NCI-H2196 (cell line): ENCODE results near the gene ZNF888.
"Not testable (repeated sequence)": the region's sequence is repeated elsewhere in the genome, so short reads cannot be mapped to it uniquely, and the experiment has no call there.

Experiments used
- DNase-seq: peaks from one replicate; lab custom pipeline; 2025; ENCODE audit not compliant: unreplicated experiment; lab: John Stamatoyannopoulos, UW

The ZNF888 gene

DNA sequence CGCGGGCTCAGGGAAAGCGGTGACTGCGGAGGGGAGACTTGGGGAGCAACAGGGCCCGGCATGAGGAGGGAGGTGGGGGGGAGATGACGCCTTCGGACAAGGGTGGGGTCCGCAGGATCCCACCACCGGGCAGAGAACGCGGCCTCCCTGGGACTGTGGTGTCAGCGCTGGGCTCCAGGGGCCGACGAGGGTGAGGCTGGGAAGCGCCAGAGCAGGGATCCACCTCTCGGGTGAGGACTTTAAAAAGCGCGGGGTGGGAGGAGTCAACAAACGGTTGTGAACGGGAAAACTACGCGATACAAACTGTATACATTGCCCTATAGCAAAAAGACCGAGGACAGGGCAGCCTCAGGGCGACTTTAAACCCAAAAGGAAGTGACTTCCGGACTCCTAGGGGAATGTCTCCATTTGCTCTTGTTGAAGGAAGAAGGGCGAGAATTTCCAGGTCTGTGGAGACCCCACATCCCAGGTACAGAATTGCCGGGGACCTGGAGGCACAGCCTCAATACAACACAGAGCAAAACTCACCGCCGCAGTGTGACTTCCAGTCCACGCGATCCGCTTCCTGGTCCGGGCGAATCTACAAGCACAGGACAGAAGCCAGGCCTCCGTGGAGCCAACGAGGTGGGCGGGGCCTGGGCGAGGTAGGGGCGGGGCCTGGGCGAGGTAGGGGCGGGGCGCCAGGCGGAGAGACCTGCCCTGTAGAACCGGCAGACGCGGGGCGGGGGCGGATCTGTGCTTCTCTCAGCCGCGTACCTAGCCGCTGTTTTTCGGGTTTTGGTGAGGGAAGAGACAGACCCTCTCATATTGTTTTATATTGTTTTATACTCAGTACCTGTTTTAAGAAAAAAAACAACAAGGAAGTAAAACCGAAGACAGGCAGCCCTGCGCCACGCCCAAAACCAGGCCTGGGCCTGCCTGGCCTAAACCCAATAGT is at the start of gene ZNF888:
ZNF888 (minus strand) TSS at position 588 of the 937 bp plus-strand sequence. CDS start 5,555 bp downstream, outside the sequence.
- peak; percentile 46 for DNase-seq

DNA sequence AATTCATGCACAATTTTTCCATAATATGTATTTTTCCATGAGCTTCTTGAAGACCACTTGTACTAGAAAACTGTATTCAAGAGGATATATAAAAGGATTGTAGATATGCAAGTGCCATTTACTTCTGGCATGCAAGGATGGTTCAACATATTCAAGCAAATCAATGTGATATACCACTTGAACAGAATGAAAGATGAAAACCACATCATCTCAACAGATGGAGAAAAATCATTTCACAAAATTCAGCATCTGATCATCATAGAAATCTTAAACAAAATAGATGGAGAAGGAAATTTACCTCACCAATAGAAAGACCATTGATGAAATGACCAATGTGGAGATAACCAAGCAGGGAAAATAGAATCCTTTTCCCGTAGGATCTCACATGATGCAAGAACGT is 44.5 kb upstream of the ZNF888 start:
- DNase-seq, result no peak

GRCh38 chr19:52963247-52963618 is 40.0 kb upstream of the ZNF888 start:
- DNase-seq, result no peak

DNA sequence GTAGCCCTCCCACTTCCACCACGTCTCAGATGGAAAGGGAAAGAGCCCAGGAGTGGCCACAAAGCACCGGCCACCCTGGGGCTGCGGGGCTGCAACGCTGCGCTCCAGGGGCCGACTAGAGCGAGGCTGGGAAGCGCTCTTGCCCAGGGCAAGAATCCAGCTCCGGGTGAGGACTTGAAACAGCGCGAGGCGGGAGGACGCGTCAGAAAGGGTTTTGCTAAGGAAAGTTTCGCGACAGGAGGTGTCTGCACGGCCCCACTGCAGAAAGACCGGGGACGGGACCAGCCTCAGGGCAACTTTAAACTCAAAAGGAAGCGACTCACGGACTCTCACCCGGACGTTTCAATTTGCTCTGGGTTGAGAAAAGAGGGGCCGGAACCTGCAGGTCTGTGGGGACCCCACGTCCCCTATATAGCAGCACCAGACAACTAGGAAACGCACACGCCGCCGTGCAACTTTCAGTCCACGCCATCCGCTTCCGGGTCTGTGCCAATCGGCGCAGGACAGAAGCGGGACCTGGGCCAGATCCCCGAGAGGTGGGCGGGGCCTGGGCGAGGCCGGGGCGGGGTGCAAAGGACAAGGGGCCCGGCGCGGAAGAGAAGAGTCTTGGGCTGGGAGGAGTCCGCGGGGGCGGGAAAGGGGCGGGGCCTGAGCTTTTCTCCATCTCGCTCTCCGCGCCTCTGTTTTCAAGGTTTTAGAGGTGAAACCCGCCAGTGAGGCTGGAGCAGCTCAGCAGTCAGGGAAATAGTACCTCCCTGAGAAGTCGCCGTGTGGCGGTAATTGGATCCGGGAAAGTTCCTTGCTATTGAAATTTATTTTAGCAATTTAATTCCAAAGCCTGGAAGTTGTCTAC is 39.4 kb upstream of the ZNF888 start, which contains the start of gene ZNF816:
ZNF816 (minus strand) TSS at position 488 of the 853 bp plus-strand sequence. CDS start 6,792 bp downstream, outside the sequence.
- peak; percentile 81 for DNase-seq

GRCh38 chr19:52961981-52962380 is 38.8 kb upstream of the ZNF888 start:
- no peak for DNase-seq

GRCh38 chr19:52959613-52960295 is 36.5 kb upstream of the ZNF888 start:
- DNase-seq, result no peak

- no peak for DNase-seq
These were observed 34.4 kb upstream of the ZNF888 start for GRCh38 chr19:52957591-52957990.

DNA sequence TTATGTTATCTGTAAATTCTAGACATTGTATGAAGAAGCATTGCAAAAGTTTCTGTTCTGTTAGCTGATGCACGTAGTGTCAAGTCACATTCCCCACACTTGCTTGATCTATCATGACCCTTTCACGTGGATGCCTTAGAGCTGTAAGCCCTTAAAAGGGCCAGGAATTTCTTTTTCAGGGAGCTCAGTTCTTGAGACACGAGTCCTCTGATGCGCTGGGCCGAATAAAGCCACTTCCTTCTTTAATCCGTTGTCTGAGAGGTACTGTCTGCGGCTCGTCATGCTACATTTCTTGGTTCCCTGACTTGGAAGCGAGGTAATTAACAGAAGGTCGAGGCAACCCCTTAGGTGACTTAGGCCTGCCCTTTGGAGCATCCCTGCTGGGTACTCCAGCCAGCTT is 33.7 kb upstream of the ZNF888 start:
- DNase-seq, result no peak

DNA sequence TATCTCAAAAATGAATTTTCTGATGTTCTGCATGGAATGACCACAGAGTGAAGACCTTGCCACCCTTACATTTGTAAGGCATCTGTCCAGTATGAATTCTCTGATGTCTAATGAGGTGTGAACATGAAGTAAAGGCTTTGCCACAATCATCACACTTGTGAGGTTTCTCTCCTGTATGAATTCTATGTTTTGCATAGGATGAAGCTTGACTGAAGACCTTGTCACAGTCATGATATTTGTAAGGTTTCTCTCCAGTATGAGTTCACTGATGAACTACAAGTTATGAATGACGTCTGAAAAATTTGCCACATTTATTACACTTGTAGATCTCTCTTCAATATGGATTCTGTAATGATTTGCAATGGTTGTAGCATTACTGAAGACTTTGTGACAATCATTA is 26.2 kb upstream of the ZNF888 start:
- no peak for DNase-seq

GRCh38 chr19:52948025-52948770 is 25.0 kb upstream of the ZNF888 start:
- DNase-seq, result no peak

DNA sequence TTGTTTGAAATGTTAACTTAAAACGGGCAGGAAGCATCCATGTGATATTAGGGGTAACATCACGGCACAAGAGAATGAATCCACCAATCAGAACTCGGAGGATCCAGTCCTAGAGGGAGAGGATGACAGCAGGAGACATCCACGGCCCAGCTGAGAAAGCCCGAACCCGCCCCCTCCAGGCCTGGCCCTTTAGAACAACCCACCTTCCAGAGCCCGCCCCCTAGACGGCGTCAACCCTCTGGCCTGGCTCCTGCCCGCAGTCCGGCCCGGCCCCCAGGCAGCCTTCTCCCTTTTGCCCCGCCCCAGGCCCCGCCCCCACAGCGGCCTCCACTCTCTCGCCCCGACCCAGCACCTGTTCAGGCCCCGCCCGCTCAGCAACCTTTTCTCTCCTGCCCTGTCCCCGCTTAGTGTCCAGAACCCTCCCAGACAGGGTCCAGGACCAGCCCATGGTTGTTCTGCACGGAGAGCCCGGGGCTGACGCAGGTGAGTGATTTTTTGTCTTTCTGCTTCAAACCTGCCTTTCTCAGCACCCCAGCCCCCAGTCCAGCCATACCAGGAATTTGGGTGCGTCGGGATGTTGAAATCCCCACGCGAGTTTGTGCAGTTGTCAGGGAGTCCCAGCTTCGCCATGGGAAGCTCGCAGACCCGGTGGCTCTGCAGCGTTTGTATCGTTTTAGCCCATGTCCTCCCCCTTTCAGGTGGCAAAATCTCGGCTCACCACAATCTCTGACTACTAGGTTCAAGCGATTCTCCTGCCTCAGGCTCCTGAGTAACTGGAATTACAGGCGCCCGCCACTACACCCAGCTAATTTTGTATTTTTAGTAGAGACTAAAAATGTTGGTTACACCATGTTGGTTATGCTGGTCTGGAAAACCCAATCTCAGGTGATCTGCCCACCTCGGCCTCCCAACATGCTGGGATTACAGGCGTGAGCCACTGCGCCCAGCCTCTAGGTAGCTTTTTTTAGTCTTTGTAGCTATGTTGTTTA is 23.4 kb upstream of the ZNF888 start:
- DNase-seq, result no peak

DNA sequence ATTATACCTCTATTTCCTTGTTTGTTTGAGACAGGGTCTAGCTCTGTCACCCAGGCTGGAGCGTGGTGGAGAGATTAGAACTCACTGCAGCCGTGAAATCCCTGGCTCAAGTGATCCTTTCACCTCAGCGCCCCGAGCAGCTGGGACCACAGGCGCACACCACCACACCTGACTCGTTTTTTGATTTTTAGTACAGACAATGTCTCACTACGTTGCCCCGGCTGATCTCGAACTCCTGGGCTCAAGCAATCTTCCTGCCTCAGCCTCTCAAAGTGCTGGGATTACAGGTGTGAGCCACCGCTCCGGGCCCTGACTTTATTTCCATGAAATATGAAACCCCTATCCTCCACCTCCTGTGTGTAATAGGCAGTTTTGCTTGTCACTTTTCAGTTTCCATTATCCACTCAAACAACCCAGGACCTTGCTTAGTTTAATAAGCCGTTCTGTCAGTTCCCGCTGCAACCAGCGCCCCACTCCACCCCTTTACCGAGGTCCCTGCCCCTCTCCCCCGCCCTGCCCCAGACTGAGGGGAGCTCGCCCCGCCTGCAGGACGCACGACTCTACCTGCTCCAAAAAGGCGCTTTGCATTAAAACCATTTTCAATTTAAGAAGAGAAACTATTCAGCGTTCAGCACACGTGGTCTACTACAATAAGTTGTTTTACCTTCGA is 22.6 kb upstream of the ZNF888 start:
- DNase-seq, result no peak

DNA sequence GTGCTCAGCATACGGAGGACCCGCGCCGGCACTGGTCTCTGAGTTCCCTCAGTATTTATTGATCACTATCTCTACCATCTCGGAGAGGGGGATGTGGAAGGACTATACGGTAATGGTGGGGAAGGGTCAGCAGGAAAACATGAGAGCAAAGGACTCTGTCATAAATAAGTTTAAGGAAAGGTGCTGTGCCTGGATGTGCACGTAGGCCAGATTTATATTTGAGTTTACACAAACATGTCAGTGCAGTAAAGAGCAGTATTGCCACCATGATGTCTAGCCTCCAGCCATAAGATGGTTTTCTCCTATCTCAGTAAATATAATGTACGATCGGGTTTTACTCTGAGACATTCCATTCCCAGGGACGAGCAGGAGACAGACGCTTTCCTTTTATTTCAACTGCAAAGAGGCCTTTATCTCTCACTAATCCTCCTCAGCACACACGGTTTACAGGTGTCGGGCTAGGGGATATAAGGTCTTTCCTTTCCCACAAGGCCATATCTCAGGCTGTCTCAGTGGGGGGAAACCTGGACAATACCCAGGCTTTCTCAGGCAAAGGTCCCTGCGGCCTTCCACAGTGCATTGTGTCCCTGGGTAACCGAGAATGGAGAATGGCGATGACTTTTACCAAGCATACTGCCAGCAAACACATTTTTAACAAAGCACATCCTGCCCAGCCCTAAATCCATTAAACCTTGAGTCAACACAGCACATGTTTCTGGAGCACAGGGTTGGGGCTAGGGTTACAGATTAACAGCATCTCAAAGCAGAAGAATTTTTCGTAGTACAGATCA is 21.7 kb upstream of the ZNF888 start:
- DNase-seq, result not testable (repeated sequence)

DNA sequence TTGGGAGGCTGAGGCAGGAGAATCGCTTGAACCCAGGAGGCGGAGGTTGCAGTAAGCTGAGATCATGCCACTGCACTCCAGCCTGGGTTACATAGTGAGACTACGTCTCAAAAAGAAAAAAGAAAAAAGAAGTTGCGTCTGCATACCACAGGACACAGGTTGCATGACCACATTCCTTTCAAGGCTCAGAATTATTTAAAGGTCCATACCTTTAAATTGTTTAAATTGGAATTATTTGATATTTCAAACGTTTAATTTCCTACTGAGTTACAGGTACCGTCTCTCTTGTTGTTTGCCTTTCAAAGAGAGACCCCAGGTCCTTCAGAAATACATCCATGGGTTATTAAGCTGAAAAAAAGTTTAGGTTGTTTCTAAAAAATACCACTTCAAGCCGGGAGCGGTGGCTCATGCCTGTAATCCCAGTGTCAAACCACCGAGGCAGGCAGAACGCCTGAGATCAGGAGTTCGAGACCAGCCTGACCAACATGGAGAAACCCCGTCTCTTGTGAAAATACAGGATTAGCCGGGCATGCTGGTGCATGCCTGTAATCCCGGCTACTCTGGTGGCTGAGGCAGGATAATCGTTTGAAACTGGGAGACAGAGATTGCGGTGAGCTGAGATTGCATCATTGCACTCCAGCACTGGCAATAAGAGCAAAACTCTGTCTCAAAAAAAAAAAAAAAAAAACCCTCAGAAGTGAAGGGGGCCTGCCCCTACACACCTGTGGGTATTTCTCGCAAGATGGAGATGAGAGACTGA is 20.8 kb upstream of the ZNF888 start:
- DNase-seq, result no peak

- no peak for DNase-seq
These were observed 20.1 kb upstream of the ZNF888 start for GRCh38 chr19:52943134-52943883.

DNA sequence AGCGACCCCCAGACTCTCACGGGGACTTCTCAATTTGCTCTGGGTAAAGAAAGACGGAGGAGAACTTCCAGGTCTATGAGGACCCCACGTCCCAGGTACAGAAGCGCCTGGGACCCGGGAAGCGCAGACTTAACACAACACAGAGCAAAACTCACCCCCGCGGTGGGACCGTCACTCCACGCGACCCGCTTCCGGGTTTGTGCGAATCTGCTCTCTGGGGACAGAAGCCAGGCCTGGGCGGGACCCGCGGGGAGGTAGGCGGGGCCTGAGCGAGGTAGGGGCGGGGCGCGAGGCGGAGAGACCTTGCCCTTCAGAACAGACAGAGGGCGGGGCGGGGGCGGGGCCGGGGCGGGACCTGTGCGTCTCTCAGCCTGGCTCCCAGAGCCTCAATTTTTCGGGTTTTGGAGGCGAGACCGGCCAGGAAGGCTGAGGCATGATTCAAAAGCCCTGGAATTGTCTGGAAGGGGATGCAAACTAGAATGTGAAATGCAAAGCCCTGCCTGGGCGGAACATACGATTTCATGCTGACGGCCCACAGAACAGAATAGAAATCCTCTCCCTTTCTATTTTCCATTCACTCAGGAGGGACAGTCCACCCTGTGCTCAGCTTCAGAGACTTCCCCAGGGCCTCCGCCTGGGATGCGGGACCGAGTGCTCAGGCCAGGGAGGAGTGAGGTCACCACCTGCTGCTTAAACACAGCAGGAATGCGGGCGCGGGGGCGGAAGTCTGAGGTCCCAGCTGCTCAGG is 19.3 kb upstream of the ZNF888 start:
- peak; percentile 49 for DNase-seq
